ENCODE measurements around the gene PDE9A.

Gene PDE9A

GRCh38 chr21:42722808-42723473, 69.5 kb downstream of the PDE9A start:
- Histone ChIP-seq H3K4me1 (ENCODE audit: low read length) (no peaks in the 10 kb centered on the region), H3F3A (ENCODE audit: insufficient read depth, low read length) (no peaks in the 10 kb centered on the region)

GRCh38 chr21:42724226-42724920, 71.0 kb downstream of the PDE9A start:
- H3K9me3 ChIP-seq (replicated peaks; ENCODE audit: insufficient read depth, low read length), result no peaks in the 10 kb centered on the region
- TF ChIP-seq CTCF (IDR thresholded peaks at IDR 0.05; ENCODE audit: low read length), result no peak
- no peak for TF ChIP-seq EZH2phosphoT487 (IDR thresholded peaks at IDR 0.05; ENCODE audit: low read length)
- no peak for TF ChIP-seq EZH2 (optimal IDR thresholded peaks at IDR 0.05; ENCODE audit: low read depth, low read length)
- DNase-seq, result no peak
- no peaks in the 10 kb centered on the region for H3F3A ChIP-seq (ENCODE audit: insufficient read depth, low read length)
- no peaks in the 10 kb centered on the region for H3K4me1 ChIP-seq (ENCODE audit: low read length)
- H4K20me1 ChIP-seq (ENCODE audit: insufficient read depth, low read length), result no peaks in the 10 kb centered on the region
- H3K79me2 ChIP-seq (ENCODE audit: low read length), result no peaks in the 10 kb centered on the region
- H3K9me2 ChIP-seq (replicated peaks; ENCODE audit: insufficient read depth, low read length), result no peaks in the 10 kb centered on the region
- no peak overlapping the region for H3K4me3 ChIP-seq (ENCODE audit: low read length)
- H3K27ac ChIP-seq (ENCODE audit: low read length), result no peak overlapping the region
- H3K27me3 ChIP-seq (replicated peaks; ENCODE audit: insufficient read depth, low read length), result peaks cover 98% of the 10 kb centered on the region
- no peak overlapping the region for H3K9ac ChIP-seq (ENCODE audit: low read length)
- no peak overlapping the region for H2AFZ ChIP-seq (ENCODE audit: low read length)
- no peaks in the 10 kb centered on the region for H3K36me3 ChIP-seq (replicated peaks; ENCODE audit: insufficient read depth, low read length)
- no peak overlapping the region for H3K4me2 ChIP-seq (ENCODE audit: low read depth, low read length)

More at GRCh38 chr21:42722808-42723473, 69.5 kb downstream of the PDE9A start:
- Histone ChIP-seq H4K20me1 (ENCODE audit: insufficient read depth, low read length) (no peaks in the 10 kb centered on the region), H3K79me2 (ENCODE audit: low read length) (no peaks in the 10 kb centered on the region), H3K27ac (ENCODE audit: low read length) (no peak overlapping the region), H3K4me3 (ENCODE audit: low read length) (no peak overlapping the region), H3K9me3 (replicated peaks; ENCODE audit: insufficient read depth, low read length) (no peaks in the 10 kb centered on the region), H3K9ac (ENCODE audit: low read length) (no peak overlapping the region), H3K27me3 (replicated peaks; ENCODE audit: insufficient read depth, low read length) (peaks cover 98% of the 10 kb centered on the region), H2AFZ (ENCODE audit: low read length) (no peak overlapping the region), H3K9me2 (replicated peaks; ENCODE audit: insufficient read depth, low read length) (no peaks in the 10 kb centered on the region), H3K4me2 (ENCODE audit: low read depth, low read length) (no peak overlapping the region), H3K36me3 (replicated peaks; ENCODE audit: insufficient read depth, low read length) (no peaks in the 10 kb centered on the region)
- TF ChIP-seq EZH2 (optimal IDR thresholded peaks at IDR 0.05; ENCODE audit: low read depth, low read length), result no peak
- no peak for DNase-seq

- no peak overlapping the region for H3K4me2 ChIP-seq (ENCODE audit: low read depth, low read length)
- H3K36me3 ChIP-seq (replicated peaks; ENCODE audit: insufficient read depth, low read length), result no peaks in the 10 kb centered on the region
- H3K27ac ChIP-seq (ENCODE audit: low read length), result no peak overlapping the region
- H2AFZ ChIP-seq (ENCODE audit: low read length), result no peak overlapping the region
- no peaks in the 10 kb centered on the region for H3K79me2 ChIP-seq (ENCODE audit: low read length)
- H3K4me1 ChIP-seq (ENCODE audit: low read length), result no peaks in the 10 kb centered on the region
- H3K9me2 ChIP-seq (replicated peaks; ENCODE audit: insufficient read depth, low read length), result no peaks in the 10 kb centered on the region
- no peak overlapping the region for H3K9ac ChIP-seq (ENCODE audit: low read length)
- no peaks in the 10 kb centered on the region for H3K9me3 ChIP-seq (replicated peaks; ENCODE audit: insufficient read depth, low read length)
- H3F3A ChIP-seq (ENCODE audit: insufficient read depth, low read length), result no peaks in the 10 kb centered on the region
- no peak for DNase-seq
- TF ChIP-seq CTCF (IDR thresholded peaks at IDR 0.05; ENCODE audit: low read length), result no peak
- no peak for TF ChIP-seq EZH2phosphoT487 (IDR thresholded peaks at IDR 0.05; ENCODE audit: low read length)
- TF ChIP-seq EZH2 (optimal IDR thresholded peaks at IDR 0.05; ENCODE audit: low read depth, low read length), result no peak
- H3K4me3 ChIP-seq (ENCODE audit: low read length), result no peak overlapping the region
- peaks cover 98% of the 10 kb centered on the region for H3K27me3 ChIP-seq (replicated peaks; ENCODE audit: insufficient read depth, low read length)
- H4K20me1 ChIP-seq (ENCODE audit: insufficient read depth, low read length), result no peaks in the 10 kb centered on the region
Observed at GRCh38 chr21:42725416-42725930, 72.1 kb downstream of the PDE9A start.
